T-helper 2 cell (primary cell): ENCODE data around the gene GOLT1A.

Experiments used
- DNase-seq, 5 experiments: peaks; one replicate each; pipeline versions ENCODE4 v3.0.0 to v3.0.0-alpha.2; 2012 to 2022
- total RNA-seq, 2 donors: gene quantifications; one replicate each; lab custom pipeline; 2026; lab: John Stamatoyannopoulos, UW

The GOLT1A gene
- 0 to 0.20 reads per million in 2 donors for total RNA-seq

- DNase-seq: peak in 1 of 5 experiments; percentile 23
Observed at GRCh38 chr1:204213668-204214662, at the start of gene GOLT1A. Gene GOLT1A, minus strand, starts transcription at chr1:204213988. Its CDS starts 82 bp downstream, at chr1:204213906.

GRCh38 chr1:204263254-204263910 lies 49.6 kb upstream of the GOLT1A start:
- no peak for DNase-seq

GRCh38 chr1:204262506-204263253 lies 48.9 kb upstream of the GOLT1A start:
- DNase-seq: no peak

GRCh38 chr1:204261746-204262505 lies 48.1 kb upstream of the GOLT1A start:
- DNase-seq: no peak

GRCh38 chr1:204261266-204261665 lies 47.5 kb upstream of the GOLT1A start:
- no peak for DNase-seq

- no peak for DNase-seq
Observed at GRCh38 chr1:204260601-204261197, 46.9 kb upstream of the GOLT1A start.

- no peak for DNase-seq
Observed at GRCh38 chr1:204259782-204260181, 46.0 kb upstream of the GOLT1A start.

- no peak for DNase-seq
Observed at GRCh38 chr1:204259196-204259595, 45.4 kb upstream of the GOLT1A start.

- no peak for DNase-seq
Observed at GRCh38 chr1:204258213-204259115, 44.7 kb upstream of the GOLT1A start.

GRCh38 chr1:204257446-204257845 lies 43.7 kb upstream of the GOLT1A start:
- DNase-seq: no peak

GRCh38 chr1:204256531-204256930 lies 42.7 kb upstream of the GOLT1A start:
- no peak for DNase-seq

- no peak for DNase-seq
Observed at GRCh38 chr1:204255966-204256365, 42.2 kb upstream of the GOLT1A start.

- DNase-seq: no peak
Observed at GRCh38 chr1:204255225-204255624, 41.4 kb upstream of the GOLT1A start.

GRCh38 chr1:204254031-204254661 lies 40.4 kb upstream of the GOLT1A start:
- DNase-seq: no peak

GRCh38 chr1:204251926-204252689 lies 38.3 kb upstream of the GOLT1A start:
- no peak for DNase-seq

GRCh38 chr1:204251286-204251685 lies 37.5 kb upstream of the GOLT1A start:
- no peak for DNase-seq

GRCh38 chr1:204250428-204251030 lies 36.7 kb upstream of the GOLT1A start:
- no peak for DNase-seq

GRCh38 chr1:204249736-204250427 lies 36.1 kb upstream of the GOLT1A start:
- DNase-seq: no peak
